GM10248 (cell line): ENCODE results near the gene CCDC183.

Experiments
- CTCF ChIA-PET: fragments of 300-600 bp; sonication (Branson Sonifier 250); formaldehyde crosslinking; extraction: SDS; loops from one replicate; lab custom pipeline; 2021; ENCODE audit warnings: antibody characterized with exemption; lab: Yijun Ruan, JAX
- POLR2A ChIA-PET: fragments of 350-650 bp; sonication (Branson Sonifier 250); formaldehyde crosslinking; extraction: SDS; loops from one replicate; lab custom pipeline; 2020; ENCODE audit warnings: antibody characterized with exemption; lab: Yijun Ruan, JAX
- DNase-seq: peaks from one replicate; pipeline ENCODE4 v3.0.0; 2012; ENCODE audit errors: extremely low spot score
- CTCF ChIP-seq: IDR thresholded peaks from 2 replicates; pipeline ENCODE4 v1.5.1; 2012; ENCODE audit warnings: mild to moderate bottlenecking, low read depth; ENCODE audit errors: extremely low read depth, missing control alignments, control extremely low read depth

CCDC183 gene

GRCh38 chr9:136851941-136852663, 56.0 kb downstream of the CCDC183 start, which contains the start of gene MAMDC4:
Gene MAMDC4 (plus strand): TSS chr9:136852346. CDS start chr9:136852417, 71 bp downstream.
- ChIA-PET CTCF (no interaction called here), POLR2A (interaction anchor here (1.2 kb wide), 1 partner anchor 10 kb away, joined by 4 read pairs; the partner anchor contains the start of gene AJM1)

GRCh38 chr9:136852664-136853595, 56.8 kb downstream of the CCDC183 start:
- DNase-seq = no peak
- ChIA-PET CTCF (interaction anchor here (2.1 kb wide), 1 partner anchor 9 kb away, joined by 5 read pairs; no protein-coding TSS in a partner anchor), POLR2A (interaction anchor here (1.2 kb wide), 1 partner anchor 10 kb away, joined by 4 read pairs; the partner anchor contains the start of gene AJM1)
- TF ChIP-seq CTCF = no peak

More at GRCh38 chr9:136851941-136852663, 56.0 kb downstream of the CCDC183 start, which contains the start of gene MAMDC4:
- DNase-seq = no peak
- no peak for TF ChIP-seq CTCF

GRCh38 chr9:136853596-136854112, 57.5 kb downstream of the CCDC183 start:
- no peak for TF ChIP-seq CTCF
- POLR2A ChIA-PET = no interaction called here
- CTCF ChIA-PET = interaction anchor here (1.7 to 2.1 kb wide), 2 partner anchors 10 to 181 kb away, joined by 4 to 5 read pairs; no protein-coding TSS in a partner anchor
- DNase-seq = no peak

- no peak for DNase-seq
- ChIA-PET POLR2A (no interaction called here), CTCF (interaction anchor here (1.0 to 2.1 kb wide), 3 partner anchors 10 to 181 kb away, joined by 4 to 5 read pairs (median 4); partner anchors contain the start of gene AJM1)
- no peak for TF ChIP-seq CTCF
These were observed 58.1 kb downstream of the CCDC183 start for GRCh38 chr9:136854113-136854841.

GRCh38 chr9:136854842-136855460, 58.8 kb downstream of the CCDC183 start:
- DNase-seq = no peak
- ChIA-PET POLR2A (no interaction called here), CTCF (interaction anchor here (1.0 to 2.1 kb wide), 3 partner anchors 11 to 180 kb away, joined by 4 to 5 read pairs (median 4); partner anchors contain the start of gene AJM1)
- TF ChIP-seq CTCF = no peak
